ENCODE data around the gene JMJD8. TPM values are rescaled to one million over a fixed set of nuclear protein-coding genes. Genes with fewer than 3 reads are reported as not detected.

Gene JMJD8
- total RNA-seq, 1 donor from 2014 or later, result 158 TPM

DNA sequence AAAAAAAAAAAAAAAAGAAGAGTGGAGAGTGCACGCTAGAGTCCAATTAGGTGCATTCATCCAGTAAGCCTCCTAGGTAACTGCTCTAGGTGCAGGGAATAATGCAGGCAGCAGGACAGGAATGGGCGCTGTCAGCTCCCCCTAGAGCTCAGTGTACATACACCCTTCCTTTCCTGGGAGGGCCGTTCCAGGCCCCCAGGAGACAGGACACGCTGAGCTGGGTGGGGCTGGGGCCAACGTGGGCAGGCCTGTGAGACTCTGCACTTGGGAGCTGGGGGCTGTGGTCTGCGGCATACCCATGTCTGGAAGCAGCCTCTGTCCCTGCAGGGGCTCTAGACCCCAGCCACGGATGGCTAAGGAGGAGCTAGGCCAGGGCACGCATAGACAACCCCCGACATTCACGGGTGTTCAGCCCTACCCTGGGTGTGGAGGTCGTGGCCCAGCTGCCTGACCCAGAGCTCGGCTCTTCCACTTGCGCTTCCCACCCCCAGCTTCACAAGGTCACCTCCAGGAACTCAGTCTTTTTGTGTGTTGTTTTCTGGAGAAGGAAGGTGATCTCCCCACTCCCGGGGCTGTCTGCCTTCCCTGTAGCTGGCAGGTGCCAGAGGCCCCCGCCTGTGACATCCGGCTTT lies 35.8 kb upstream of the JMJD8 start:
- peaks cover 14 to 21% of the 10 kb centered on the region in 2 donors for H3K4me1 ChIP-seq
- TF ChIP-seq, protein P1, sequence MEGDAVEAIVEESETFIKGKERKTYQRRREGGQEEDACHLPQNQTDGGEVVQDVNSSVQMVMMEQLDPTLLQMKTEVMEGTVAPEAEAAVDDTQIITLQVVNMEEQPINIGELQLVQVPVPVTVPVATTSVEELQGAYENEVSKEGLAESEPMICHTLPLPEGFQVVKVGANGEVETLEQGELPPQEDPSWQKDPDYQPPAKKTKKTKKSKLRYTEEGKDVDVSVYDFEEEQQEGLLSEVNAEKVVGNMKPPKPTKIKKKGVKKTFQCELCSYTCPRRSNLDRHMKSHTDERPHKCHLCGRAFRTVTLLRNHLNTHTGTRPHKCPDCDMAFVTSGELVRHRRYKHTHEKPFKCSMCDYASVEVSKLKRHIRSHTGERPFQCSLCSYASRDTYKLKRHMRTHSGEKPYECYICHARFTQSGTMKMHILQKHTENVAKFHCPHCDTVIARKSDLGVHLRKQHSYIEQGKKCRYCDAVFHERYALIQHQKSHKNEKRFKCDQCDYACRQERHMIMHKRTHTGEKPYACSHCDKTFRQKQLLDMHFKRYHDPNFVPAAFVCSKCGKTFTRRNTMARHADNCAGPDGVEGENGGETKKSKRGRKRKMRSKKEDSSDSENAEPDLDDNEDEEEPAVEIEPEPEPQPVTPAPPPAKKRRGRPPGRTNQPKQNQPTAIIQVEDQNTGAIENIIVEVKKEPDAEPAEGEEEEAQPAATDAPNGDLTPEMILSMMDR (IDR thresholded peaks at IDR 0.05), result no peak
- H3K4me3 ChIP-seq, result peak overlapping the region; percentile 74 to 96
- no peaks in the 10 kb centered on the region for H3K9me3 ChIP-seq
- no peaks in the 10 kb centered on the region for H3K36me3 ChIP-seq
- no peak overlapping the region for H3K27ac ChIP-seq
- intact Hi-C loops (cut with DNase I), result loop anchor here (10.0 kb wide), 1 partner anchor 375 kb away; the partner anchor contains the start of gene C1QTNF8
- no peaks in the 10 kb centered on the region for H3K27me3 ChIP-seq
- DNase-seq (ENCODE audit: low spot score in 2 of 2), result no peak

DNA sequence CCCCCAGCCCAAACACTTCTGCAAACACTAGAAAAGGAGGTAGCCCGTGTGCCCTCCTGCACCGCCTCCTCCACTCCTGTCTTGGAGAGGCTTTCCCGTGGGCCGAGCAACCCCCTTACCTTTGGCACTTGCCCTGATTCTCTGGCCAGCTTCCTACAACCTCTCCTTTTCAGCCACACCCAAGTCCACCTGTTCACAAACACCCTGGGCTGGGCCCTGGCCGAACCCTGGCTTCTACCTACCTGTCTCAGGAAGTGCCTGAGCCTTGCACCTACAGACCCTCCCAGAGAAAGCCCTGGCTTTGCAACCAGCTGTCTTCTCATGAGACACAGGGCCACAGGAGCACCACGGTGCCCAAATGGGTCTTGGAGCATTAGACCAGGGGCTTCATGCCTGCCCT lies 34.8 kb upstream of the JMJD8 start:
- Histone ChIP-seq H3K9me3 (no peaks in the 10 kb centered on the region), H3K4me1 (peaks cover 17 to 26% of the 10 kb centered on the region in 2 donors), H3K27ac (no peak overlapping the region), H3K27me3 (no peaks in the 10 kb centered on the region), H3K4me3 (no peak overlapping the region), H3K36me3 (no peaks in the 10 kb centered on the region)
- intact Hi-C loops (cut with DNase I), result loop anchor here (10.0 kb wide), 1 partner anchor 376 kb away; the partner anchor contains the start of gene C1QTNF8
- DNase-seq (ENCODE audit: low spot score in 2 of 2), result no peak
- TF ChIP-seq, protein P1 (IDR thresholded peaks at IDR 0.05), result no peak

DNA sequence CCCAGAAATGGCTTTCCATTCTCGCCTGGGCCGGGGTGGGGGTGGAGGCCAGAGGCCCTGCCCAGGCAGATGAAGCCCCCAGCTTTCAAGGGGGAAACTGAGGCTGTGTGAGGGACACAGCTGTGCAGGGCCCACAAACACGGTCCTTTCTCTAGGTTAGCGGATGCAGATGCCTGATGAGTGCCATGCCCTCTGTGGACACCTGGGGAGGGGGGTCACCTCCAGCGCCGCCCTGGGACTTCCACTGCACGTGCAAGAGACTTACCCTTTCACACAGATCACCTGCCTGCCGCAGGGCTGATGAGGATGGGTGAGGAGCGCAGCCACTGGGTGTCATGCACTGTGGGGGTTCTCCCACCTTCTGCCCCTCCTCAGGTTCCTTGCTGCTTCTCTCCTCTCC lies 34.3 kb upstream of the JMJD8 start:
- TF ChIP-seq, protein P1 (IDR thresholded peaks at IDR 0.05), result no peak
- H3K27me3 ChIP-seq, result no peaks in the 10 kb centered on the region
- no peaks in the 10 kb centered on the region for H3K36me3 ChIP-seq
- peaks cover 17 to 26% of the 10 kb centered on the region in 2 donors for H3K4me1 ChIP-seq
- H3K4me3 ChIP-seq, result no peak overlapping the region
- no peak for DNase-seq (ENCODE audit: low spot score in 2 of 2)
- H3K9me3 ChIP-seq, result no peaks in the 10 kb centered on the region
- no peak overlapping the region for H3K27ac ChIP-seq
- intact Hi-C loops (cut with DNase I), result loop anchor here (10.0 kb wide), 1 partner anchor 376 kb away; the partner anchor contains the start of gene C1QTNF8

DNA sequence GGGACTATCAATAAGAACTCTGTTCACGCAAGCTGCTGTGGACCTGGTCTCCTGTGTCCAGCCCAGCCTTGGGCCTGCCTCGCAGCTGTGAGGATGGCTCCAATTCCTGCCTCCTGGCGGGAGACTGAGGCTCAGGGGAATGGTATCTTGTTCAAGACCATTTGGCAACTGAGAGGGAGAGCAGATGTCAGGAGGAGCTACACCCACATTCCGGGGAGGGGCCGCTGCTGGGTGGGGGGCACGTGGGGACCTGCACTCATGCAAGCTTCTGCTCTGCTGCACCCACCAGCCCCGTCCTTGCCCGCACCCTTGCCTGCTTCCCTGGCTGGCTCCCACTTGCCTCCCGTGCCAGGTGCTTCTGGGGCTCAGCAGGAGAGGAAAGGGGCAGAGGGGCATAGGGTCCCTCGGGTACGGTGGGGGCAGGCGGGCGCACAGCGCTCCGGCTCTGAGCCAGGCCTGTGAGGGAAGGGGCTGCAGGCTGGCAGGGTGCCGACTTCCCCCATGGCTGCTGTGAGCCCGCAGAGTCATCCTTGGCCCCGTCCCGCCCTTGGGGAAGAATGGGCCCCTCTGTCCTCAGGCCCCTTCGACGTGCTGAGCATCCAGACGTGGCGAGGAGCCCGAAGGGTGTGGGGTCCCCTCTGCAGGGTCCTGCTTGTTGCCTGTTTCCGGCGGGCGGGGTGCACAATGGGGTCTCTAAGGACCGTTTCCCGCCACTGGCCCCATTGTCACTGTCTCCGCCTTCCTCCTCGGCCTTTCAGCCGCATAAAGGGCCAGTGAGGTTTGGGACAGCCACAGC lies 33.5 kb upstream of the JMJD8 start:
- peaks cover 17 to 26% of the 10 kb centered on the region in 2 donors for H3K4me1 ChIP-seq
- no peak for DNase-seq (ENCODE audit: low spot score in 2 of 2)
- no peaks in the 10 kb centered on the region for H3K27me3 ChIP-seq
- TF ChIP-seq, protein P1 (IDR thresholded peaks at IDR 0.05), result no peak
- H3K4me3 ChIP-seq, result no peak overlapping the region
- no peaks in the 10 kb centered on the region for H3K36me3 ChIP-seq
- intact Hi-C loops (cut with DNase I), result loop anchor here (10.0 kb wide), 1 partner anchor 377 kb away; the partner anchor contains the start of gene C1QTNF8
- no peaks in the 10 kb centered on the region for H3K9me3 ChIP-seq
- no peak overlapping the region for H3K27ac ChIP-seq

DNA sequence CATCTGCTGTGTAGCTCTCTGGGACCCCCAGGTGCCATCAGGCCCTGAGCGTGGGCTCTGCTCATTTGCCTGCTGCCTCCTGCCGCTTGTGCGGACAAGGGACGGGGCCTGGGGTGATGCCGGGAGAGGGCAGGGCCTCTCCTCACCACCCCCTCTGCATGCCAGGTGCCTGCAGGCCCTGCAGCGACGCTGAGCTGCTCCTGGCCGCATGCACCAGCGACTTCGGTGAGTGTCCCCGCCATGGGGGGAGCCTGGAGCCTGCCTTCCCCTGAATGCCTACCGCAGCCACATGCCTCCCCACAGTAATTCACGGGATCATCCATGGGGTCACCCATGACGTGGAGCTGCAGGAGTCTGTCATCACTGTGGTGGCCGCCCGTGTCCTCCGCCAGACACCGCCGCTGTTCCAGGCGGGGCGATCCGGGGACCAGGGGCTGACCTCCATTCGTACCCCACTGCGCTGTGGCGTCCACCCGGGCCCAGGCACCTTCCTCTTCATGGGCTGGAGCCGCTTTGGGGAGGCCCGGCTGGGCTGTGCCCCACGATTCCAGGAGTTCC lies 32.7 kb upstream of the JMJD8 start:
- intact Hi-C loops (cut with DNase I), result loop anchor here (10.0 kb wide), 1 partner anchor 378 kb away; the partner anchor contains the start of gene C1QTNF8
- H3K36me3 ChIP-seq, result no peaks in the 10 kb centered on the region
- TF ChIP-seq, protein P1 (IDR thresholded peaks at IDR 0.05), result no peak
- no peaks in the 10 kb centered on the region for H3K9me3 ChIP-seq
- H3K27me3 ChIP-seq, result no peaks in the 10 kb centered on the region
- DNase-seq (ENCODE audit: low spot score in 2 of 2), result no peak
- H3K4me3 ChIP-seq, result peak overlapping the region in 1 of 2 donors; percentile 93
- no peak overlapping the region for H3K27ac ChIP-seq
- peaks cover 17 to 24% of the 10 kb centered on the region in 2 donors for H3K4me1 ChIP-seq
